Naive thymus-derived CD4-positive, alpha-beta T cell (primary cell): ENCODE data around the gene KIF26B. TPM values are rescaled to one million over a fixed set of nuclear protein-coding genes. Genes with fewer than 3 reads are reported as not detected.
"Not testable (repeated sequence)": the region's sequence is repeated elsewhere in the genome, so short reads cannot be mapped to it uniquely, and the experiment has no call there.

Experiments used
- ATAC-seq: fragments of 150-1000 bp; cut with Tn5 transposase; 2 replicates; pipeline ENCODE4 v1.10.0; 2021; ENCODE audit warnings: mild to moderate bottlenecking, moderate library complexity
- CTCF ChIA-PET: fragments of 350-600 bp; sonication (Branson Sonifier 250); formaldehyde crosslinking; loops from one replicate; lab custom pipeline; 2021; ENCODE audit warnings: antibody characterized with exemption; lab: Charles Lee
- POLR2A ChIA-PET: fragments of 350-600 bp; sonication (Branson Sonifier 250); formaldehyde crosslinking; loops from one replicate; lab custom pipeline; 2021; ENCODE audit warnings: antibody characterized with exemption, inconsistent platforms; lab: Charles Lee
- DNase-seq, 9 donors: peaks; one replicate each; pipeline versions ENCODE4 v3.0.0 to v3.0.0-alpha.2; 2020 to 2022; ENCODE audit warnings: mixed read lengths in 1 of 9
- H3K27ac ChIP-seq: one replicate; pipeline ENCODE4 v1.7.0; 2013; ENCODE audit warnings: mild to moderate bottlenecking, low read depth, low read length, moderate library complexity
- H3K27me3 ChIP-seq, 2 donors: one replicate each; pipeline ENCODE4 v1.7.0; 2013; ENCODE audit warnings: low read length in 2 of 2, mild to moderate bottlenecking in 2 of 2, moderate library complexity in 2 of 2; ENCODE audit not compliant: control insufficient read depth in 2 of 2, insufficient read depth in 2 of 2
- H3K36me3 ChIP-seq, 3 experiments: 1 replicate in 2 of 3; 2 replicates in 1 of 3; pipeline ENCODE4 v1.7.0; 2013; ENCODE audit warnings: low read length in 3 of 3, mild to moderate bottlenecking in 3 of 3, moderate library complexity in 1 of 3; ENCODE audit not compliant: insufficient read depth in 3 of 3, control insufficient read depth in 2 of 3
- H3K4me1 ChIP-seq, 2 donors: one replicate each; pipeline ENCODE4 v1.7.0; 2013; ENCODE audit warnings: low read length in 2 of 2, mild to moderate bottlenecking in 2 of 2, moderate library complexity in 1 of 2; ENCODE audit not compliant: control insufficient read depth in 2 of 2, insufficient read depth in 2 of 2
- H3K4me3 ChIP-seq: 2 replicates; pipeline ENCODE4 v1.7.0; 2013; ENCODE audit warnings: mild to moderate bottlenecking, low read length
- H3K9me3 ChIP-seq, 3 experiments: 1 replicate in 2 of 3; 2 replicates in 1 of 3; pipeline ENCODE4 v1.7.0; 2013; ENCODE audit warnings: low read length in 3 of 3; ENCODE audit not compliant: control insufficient read depth in 2 of 3
- H3K27ac Mint-ChIP-seq, 9 donors: one replicate each; pipeline ENCODE4 v1.8.0; 2020 to 2022; ENCODE audit warnings: mixed read lengths in 9 of 9, mild to moderate bottlenecking in 8 of 9, moderate library complexity in 5 of 9, inconsistent platforms in 2 of 9
- H3K27me3 Mint-ChIP-seq, 5 donors: one replicate each; pipeline ENCODE4 v1.8.0; 2021 to 2022; ENCODE audit warnings: mixed read lengths in 5 of 5, mild to moderate bottlenecking in 1 of 5
- H3K36me3 Mint-ChIP-seq, 5 donors: one replicate each; pipeline ENCODE4 v1.8.0; 2020 to 2022; ENCODE audit warnings: mixed read lengths in 5 of 5, mild to moderate bottlenecking in 3 of 5, inconsistent platforms in 1 of 5
- H3K4me1 Mint-ChIP-seq, 7 donors: one replicate each; pipeline ENCODE4 v1.8.0; 2020 to 2022; ENCODE audit warnings: mixed read lengths in 7 of 7, mild to moderate bottlenecking in 3 of 7, inconsistent platforms in 1 of 7
- H3K4me3 Mint-ChIP-seq, 10 donors: one replicate each; pipeline ENCODE4 v1.8.0; 2020 to 2022; ENCODE audit warnings: mild to moderate bottlenecking in 10 of 10, mixed read lengths in 10 of 10, moderate library complexity in 6 of 10, inconsistent platforms in 2 of 10
- H3K9me3 Mint-ChIP-seq, 11 donors: one replicate each; pipeline ENCODE4 v1.8.0; 2020 to 2022; ENCODE audit warnings: mixed read lengths in 11 of 11, mild to moderate bottlenecking in 4 of 11, inconsistent platforms in 1 of 11, moderate library complexity in 1 of 11
- intact Hi-C, 2 donors: fragments of 100-400 bp; cut with micrococcal nuclease; formaldehyde crosslinking; loops; one replicate each; pipeline ENCODE4 v1.15.1; 2023
- polyA plus RNA-seq, 2 donors: library from polyadenylated mRNA; unstranded; fragments of 300-500 nt; fragmentation: Illumina TruSeq; gene quantifications; one replicate each; pipeline ENCODE4 v1.2.3, GENCODE V29; 2021
- total RNA-seq, 6 experiments: library from RNA in 5 of 6; stranded (reverse) in 5 of 6; gene quantifications; 1 replicate in 5 of 6; 2 replicates in 1 of 6; pipeline ENCODE4 v1.2.3 and lab custom pipeline; 2021 to 2026

Gene KIF26B
- total and polyA plus RNA-seq, 7 experiments from 2014 or later = 0.06 to 0.24 (median 0.21) TPM; not detected in 4

- Mint-ChIP-seq H3K27me3 (peaks cover 0 to 11% (median 9%) of the 10 kb centered on the region in 5 donors), H3K9me3 (peaks cover 0 to 5% (median 0%) of the 10 kb centered on the region in 11 donors), H3K27ac (no peak overlapping the region), H3K4me3 (no peak overlapping the region), H3K36me3 (no peaks in the 10 kb centered on the region), H3K4me1 (no peaks in the 10 kb centered on the region)
- H3K27ac ChIP-seq = no peak overlapping the region
- intact Hi-C loops = no loop called here
- ChIA-PET CTCF (no interaction called here), POLR2A (no interaction called here)
- no peak for DNase-seq
- no peaks in the 10 kb centered on the region for H3K9me3 ChIP-seq
- no peaks in the 10 kb centered on the region for H3K27me3 ChIP-seq
- ATAC-seq = no peak
- H3K4me1 ChIP-seq = no peaks in the 10 kb centered on the region
- no peak overlapping the region for H3K4me3 ChIP-seq
- no peaks in the 10 kb centered on the region for H3K36me3 ChIP-seq
Measured at GRCh38 chr1:245322673-245323072, 167.9 kb downstream of the KIF26B start.

- ATAC-seq, H3K4me3 ChIP-seq, H3K27ac ChIP-seq, H3K27me3 ChIP-seq, intact Hi-C loops, H3K9me3 ChIP-seq, H3K9me3 Mint-ChIP-seq, H3K36me3 ChIP-seq, CTCF ChIA-PET, H3K4me3 Mint-ChIP-seq, H3K27ac Mint-ChIP-seq, H3K4me1 ChIP-seq, POLR2A ChIA-PET, H3K4me1 Mint-ChIP-seq, H3K36me3 Mint-ChIP-seq, DNase-seq: not testable (repeated sequence)
- peaks cover 0 to 18% (median 9%) of the 10 kb centered on the region in 5 donors for H3K27me3 Mint-ChIP-seq
Measured at GRCh38 chr1:245323765-245324164, 169.0 kb downstream of the KIF26B start.

- Mint-ChIP-seq H3K4me1 (peaks cover 0 to 2% (median 0%) of the 10 kb centered on the region in 7 donors), H3K4me3 (no peak overlapping the region), H3K9me3 (peaks cover 0 to 5% (median 0%) of the 10 kb centered on the region in 11 donors), H3K36me3 (no peaks in the 10 kb centered on the region), H3K27me3 (peaks cover 0 to 14% (median 9%) of the 10 kb centered on the region in 5 donors), H3K27ac (no peak overlapping the region)
- ATAC-seq = no peak
- Histone ChIP-seq H3K27ac (no peak overlapping the region), H3K27me3 (no peaks in the 10 kb centered on the region), H3K4me1 (no peaks in the 10 kb centered on the region), H3K4me3 (no peak overlapping the region), H3K36me3 (no peaks in the 10 kb centered on the region), H3K9me3 (no peaks in the 10 kb centered on the region)
- DNase-seq = no peak
- POLR2A ChIA-PET = no interaction called here
- intact Hi-C loops = no loop called here
- CTCF ChIA-PET = no interaction called here
Measured at GRCh38 chr1:245325922-245326795, 171.4 kb downstream of the KIF26B start.

GRCh38 chr1:245327360-245327759 is 172.6 kb downstream of the KIF26B start:
- ATAC-seq (no peak), DNase-seq (no peak)
- Mint-ChIP-seq H3K4me3 (no peak overlapping the region), H3K36me3 (no peaks in the 10 kb centered on the region), H3K4me1 (peaks cover 0 to 2% (median 0%) of the 10 kb centered on the region in 7 donors), H3K27me3 (peaks cover 0 to 18% (median 9%) of the 10 kb centered on the region in 5 donors), H3K27ac (no peak overlapping the region), H3K9me3 (no peaks in the 10 kb centered on the region)
- Histone ChIP-seq H3K36me3 (no peaks in the 10 kb centered on the region), H3K4me3 (no peak overlapping the region), H3K27ac (no peak overlapping the region), H3K9me3 (no peaks in the 10 kb centered on the region), H3K27me3 (no peaks in the 10 kb centered on the region), H3K4me1 (no peaks in the 10 kb centered on the region)
- ChIA-PET CTCF (interaction anchor here (0.6 kb wide), 1 partner anchor 232 kb away, joined by 3 read pairs; no protein-coding TSS in a partner anchor), POLR2A (no interaction called here)
- intact Hi-C loops = no loop called here

GRCh38 chr1:245327842-245328241 is 173.1 kb downstream of the KIF26B start:
- Histone ChIP-seq H3K4me1 (no peaks in the 10 kb centered on the region), H3K4me3 (no peak overlapping the region), H3K27ac (no peak overlapping the region), H3K36me3 (no peaks in the 10 kb centered on the region), H3K27me3 (no peaks in the 10 kb centered on the region), H3K9me3 (no peaks in the 10 kb centered on the region)
- Mint-ChIP-seq H3K9me3 (no peaks in the 10 kb centered on the region), H3K27me3 (peaks cover 0 to 18% (median 9%) of the 10 kb centered on the region in 5 donors), H3K4me3 (no peak overlapping the region), H3K4me1 (peaks cover 0 to 4% (median 0%) of the 10 kb centered on the region in 7 donors), H3K36me3 (no peaks in the 10 kb centered on the region), H3K27ac (no peak overlapping the region)
- POLR2A ChIA-PET = no interaction called here
- DNase-seq = no peak
- CTCF ChIA-PET = interaction anchor here (0.6 kb wide), 1 partner anchor 232 kb away, joined by 3 read pairs; no protein-coding TSS in a partner anchor
- intact Hi-C loops = no loop called here
- no peak for ATAC-seq

- ChIA-PET POLR2A (no interaction called here), CTCF (no interaction called here)
- H3K4me3 ChIP-seq = no peak overlapping the region
- DNase-seq (no peak), ATAC-seq (no peak)
- Mint-ChIP-seq H3K27me3 (peaks cover 0 to 22% (median 11%) of the 10 kb centered on the region in 5 donors), H3K36me3 (no peaks in the 10 kb centered on the region), H3K4me1 (peaks cover 0 to 4% (median 0%) of the 10 kb centered on the region in 7 donors), H3K27ac (no peak overlapping the region), H3K4me3 (no peak overlapping the region), H3K9me3 (peaks cover 0 to 2% (median 0%) of the 10 kb centered on the region in 11 donors)
- no peaks in the 10 kb centered on the region for H3K9me3 ChIP-seq
- no peaks in the 10 kb centered on the region for H3K36me3 ChIP-seq
- H3K27me3 ChIP-seq = no peaks in the 10 kb centered on the region
- no peaks in the 10 kb centered on the region for H3K4me1 ChIP-seq
- H3K27ac ChIP-seq = no peak overlapping the region
- intact Hi-C loops = no loop called here
Measured at GRCh38 chr1:245330951-245331350, 176.2 kb downstream of the KIF26B start.
